ENCODE results near the gene FAM3D. TPM values are rescaled to one million over a fixed set of nuclear protein-coding genes. Genes with fewer than 3 reads are reported as not detected.

The FAM3D gene
- total and polyA plus RNA-seq, 2 of the 8 experiments (the other 6 are each of a cell fraction or from before 2014, with no cell fraction given) = not detected

DNA sequence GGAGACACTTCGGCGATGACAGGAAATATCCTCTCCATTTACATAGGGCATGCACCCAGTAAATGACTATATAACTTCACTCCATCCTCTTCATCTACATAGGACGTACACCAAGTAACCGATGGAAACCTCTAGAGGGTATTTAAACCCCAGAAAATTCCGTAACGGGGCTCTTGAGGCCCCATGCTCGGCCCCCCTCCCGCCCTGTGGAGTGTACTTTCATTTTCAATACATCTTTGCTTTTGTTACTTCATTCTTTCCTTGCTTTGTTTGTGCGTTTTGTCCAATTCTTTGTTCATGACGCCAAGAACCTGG is 81.9 kb downstream of the FAM3D start:
- Histone ChIP-seq H2BK20ac (ENCODE audit: low read length) (0 out of 2 replicates have a peak overlapping the region, but pooled peaks have one; percentile 72), H3K4me1 (replicated peaks in 1 of 4; ENCODE audit: control insufficient read depth in 3 of 4, insufficient read depth in 4 of 4, low read length in 3 of 4) (peaks cover 5 to 21% (median 12%) of the 10 kb centered on the region in 4 experiments; a peak in 6 of 7 replicates), H2BK5ac (ENCODE audit: low read depth, low read length) (no peak overlapping the region), H3K14ac (ENCODE audit: insufficient read length) (no peak overlapping the region), H2BK120ac (replicated peaks; ENCODE audit: low read depth, low read length) (no peak overlapping the region), H3K23ac (ENCODE audit: insufficient read length) (no peak overlapping the region), H3K9me3 (ENCODE audit: insufficient read depth in 2 of 2, low read depth in 1 of 2, low read length in 1 of 2) (no peaks in the 10 kb centered on the region), H2AK5ac (ENCODE audit: low read depth, low read length) (no peak overlapping the region), H2BK15ac (ENCODE audit: low read length) (0 out of 2 replicates have a peak overlapping the region, but pooled peaks have one; percentile 53), H3K23me2 (ENCODE audit: low read depth, low read length) (peaks cover 2% of the 10 kb centered on the region; the same call in 1 of the 2 replicates), H4K8ac (ENCODE audit: extremely low read depth, insufficient read depth, low read length) (no peak overlapping the region), H3K9ac (replicated peaks in 1 of 4; ENCODE audit: extremely low read depth in 1 of 4, low read depth in 3 of 4, low read length in 3 of 4) (no peak overlapping the region), H3K36me3 (ENCODE audit: control insufficient read depth in 2 of 4, insufficient read depth in 4 of 4, low read length in 3 of 4) (no peaks in the 10 kb centered on the region), H3K18ac (ENCODE audit: extremely low read depth, low read length) (no peak overlapping the region), H3K27ac (ENCODE audit: low read depth, low read length) (no peak overlapping the region), H3K79me1 (ENCODE audit: low read depth, low read length) (no peaks in the 10 kb centered on the region), H3K56ac (replicated peaks; ENCODE audit: insufficient read length, low read depth, low read length) (no peak overlapping the region), H4K5ac (ENCODE audit: insufficient read length, low read depth, low read length) (no peak overlapping the region), H2AFZ (ENCODE audit: low read length) (no peak overlapping the region), H3K4ac (replicated peaks; ENCODE audit: insufficient read length, low read depth, low read length) (no peak overlapping the region), H3K79me2 (ENCODE audit: control insufficient read depth in 1 of 2, insufficient read depth in 2 of 2, low read length in 2 of 2) (no peaks in the 10 kb centered on the region), H3K27me3 (replicated peaks in 1 of 4; ENCODE audit: control insufficient read depth in 3 of 4, extremely low read depth in 1 of 4, insufficient read depth in 3 of 4, low read length in 3 of 4) (peaks cover 7 to 35% (median 31%) of the 10 kb centered on the region in 4 experiments), H4K91ac (replicated peaks; ENCODE audit: insufficient read length, low read length) (no peak overlapping the region), H3K4me3 (ENCODE audit: extremely low read depth in 1 of 4, insufficient read depth in 2 of 4, low read depth in 3 of 4, low read length in 4 of 4) (peak overlapping the region in 1 of 4 experiments; percentile 47; a peak in 2 of 8 replicates), H3K4me2 (ENCODE audit: insufficient read depth in 1 of 2, low read depth in 2 of 2, low read length in 2 of 2) (peak overlapping the region; percentile 64 to 72), H2BK12ac (ENCODE audit: low read depth, low read length) (0 out of 2 replicates have a peak overlapping the region, but pooled peaks have one; percentile 62), H4K20me1 (replicated peaks in 1 of 2; ENCODE audit: control insufficient read depth in 1 of 2, insufficient read depth in 2 of 2, low read length in 2 of 2) (peaks cover 0 to 5% of the 10 kb centered on the region in 2 experiments)
- DNase-seq (ENCODE audit: low read depth in 1 of 2, low spot score in 2 of 2) = no peak
- 90% methylated on average over 10 of the region's 10 CpGs; no CpG with 5 or more reads in 1 of the 2 experiments for WGBS, 2 experiments (ENCODE audit: extremely low coverage in 1 of 2, insufficient coverage in 1 of 2, insufficient read length in 1 of 2, insufficient replicate concordance in 2 of 2, low coverage in 1 of 2, low lambda C conversion rate in 2 of 2, missing lambda C conversion rate in 1 of 2)
- ChIA-PET CTCF (ENCODE audit: partially characterized antibody) (interaction anchor here (1.0 to 40.0 kb wide), 9 partner anchors 8 to 60 kb away, joined by 3 to 994 read pairs (median 6); no protein-coding TSS in a partner anchor), POLR2A (ENCODE audit: partially characterized antibody) (interaction anchor here (0.9 kb wide), 1 partner anchor 19 kb away, joined by 3 read pairs; no protein-coding TSS in a partner anchor)
- FAIRE-seq = no peak
- no peak for TF ChIP-seq PHF8 (conservative IDR thresholded peaks at IDR 0.05; ENCODE audit: low read depth, low read length)
- TF ChIP-seq RAD21 (IDR thresholded peaks at IDR 0.05 in 1 of 2, conservative IDR thresholded peaks at IDR 0.05 in 1 of 2; ENCODE audit: low read depth in 2 of 2, low read length in 2 of 2) = no peak
- no peak for TF ChIP-seq CTBP2 (IDR thresholded peaks at IDR 0.05; ENCODE audit: borderline replicate concordance, insufficient read depth, insufficient read length, low read length)
- no peak for TF ChIP-seq NANOG (IDR thresholded peaks at IDR 0.05; ENCODE audit: insufficient read depth, low read depth, low read length, poor library complexity, severe bottlenecking)
- TF ChIP-seq KDM5A (IDR thresholded peaks at IDR 0.05; ENCODE audit: low read length) = no peak
- TF ChIP-seq, protein P1, sequence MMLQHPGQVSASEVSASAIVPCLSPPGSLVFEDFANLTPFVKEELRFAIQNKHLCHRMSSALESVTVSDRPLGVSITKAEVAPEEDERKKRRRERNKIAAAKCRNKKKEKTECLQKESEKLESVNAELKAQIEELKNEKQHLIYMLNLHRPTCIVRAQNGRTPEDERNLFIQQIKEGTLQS (IDR thresholded peaks at IDR 0.05; ENCODE audit: insufficient read depth, low read depth, low read length) = no peak
- no peak for TF ChIP-seq TCF12 (IDR thresholded peaks at IDR 0.05; ENCODE audit: low read depth, low read length)
- TF ChIP-seq CEBPB (IDR thresholded peaks at IDR 0.05; ENCODE audit: low read depth, low read length) = no peak
- no peak for TF ChIP-seq SP2 (IDR thresholded peaks at IDR 0.05; ENCODE audit: low read length)
- no peak for TF ChIP-seq GABPA (IDR thresholded peaks at IDR 0.05; ENCODE audit: borderline replicate concordance, insufficient read depth, low read length)
- no peak for TF ChIP-seq BACH1 (IDR thresholded peaks at IDR 0.05; ENCODE audit: low read length)
- TF ChIP-seq E2F6 (IDR thresholded peaks at IDR 0.05) = no peak
